Kidney epithelial cell (primary cell): Measurements from ENCODE around the gene ELMO3. TPM values are rescaled to one million over a fixed set of nuclear protein-coding genes. Genes with fewer than 3 reads are reported as not detected.

Experiments used
- DNase-seq: peaks from one replicate; pipeline ENCODE4 v3.0.0-alpha.2; 2010; ENCODE audit warnings: low read depth
- H3K27me3 ChIP-seq: 2 replicates; pipeline ENCODE4 v1.6.0; 2011; ENCODE audit warnings: low read length; ENCODE audit not compliant: control insufficient read depth, insufficient read depth
- H3K36me3 ChIP-seq: 2 replicates; pipeline ENCODE4 v1.5.1; 2011; ENCODE audit warnings: low read length; ENCODE audit not compliant: control insufficient read depth, insufficient read depth
- H3K4me3 ChIP-seq: 2 replicates; pipeline ENCODE4 v1.5.1; 2011; ENCODE audit warnings: low read depth, mild to moderate bottlenecking, control low read depth, low read length
- CTCF ChIP-seq: IDR thresholded peaks from 2 replicates; pipeline ENCODE4 v1.5.1; 2011; ENCODE audit warnings: mild to moderate bottlenecking, moderate library complexity, low read length, control low read depth, inconsistent platforms; ENCODE audit not compliant: insufficient read depth, poor library complexity, severe bottlenecking
- total RNA-seq: library from RNA; depleted of rRNA; stranded (reverse); fragments of >200 nt; gene quantifications from 2 replicates; pipeline ENCODE4 v1.2.3, GENCODE V29; 2015

The ELMO3 gene
- total RNA-seq, 1 donor from 2014 or later = 5.9 TPM

GRCh38 chr16:67248073-67248400 is 49.1 kb downstream of the ELMO3 start:
- DNase-seq = no peak
- TF ChIP-seq CTCF = no peak
- Histone ChIP-seq H3K4me3 (peak overlapping the region; percentile 35), H3K27me3 (peaks cover 14% of the 10 kb centered on the region), H3K36me3 (no peaks in the 10 kb centered on the region)

DNA sequence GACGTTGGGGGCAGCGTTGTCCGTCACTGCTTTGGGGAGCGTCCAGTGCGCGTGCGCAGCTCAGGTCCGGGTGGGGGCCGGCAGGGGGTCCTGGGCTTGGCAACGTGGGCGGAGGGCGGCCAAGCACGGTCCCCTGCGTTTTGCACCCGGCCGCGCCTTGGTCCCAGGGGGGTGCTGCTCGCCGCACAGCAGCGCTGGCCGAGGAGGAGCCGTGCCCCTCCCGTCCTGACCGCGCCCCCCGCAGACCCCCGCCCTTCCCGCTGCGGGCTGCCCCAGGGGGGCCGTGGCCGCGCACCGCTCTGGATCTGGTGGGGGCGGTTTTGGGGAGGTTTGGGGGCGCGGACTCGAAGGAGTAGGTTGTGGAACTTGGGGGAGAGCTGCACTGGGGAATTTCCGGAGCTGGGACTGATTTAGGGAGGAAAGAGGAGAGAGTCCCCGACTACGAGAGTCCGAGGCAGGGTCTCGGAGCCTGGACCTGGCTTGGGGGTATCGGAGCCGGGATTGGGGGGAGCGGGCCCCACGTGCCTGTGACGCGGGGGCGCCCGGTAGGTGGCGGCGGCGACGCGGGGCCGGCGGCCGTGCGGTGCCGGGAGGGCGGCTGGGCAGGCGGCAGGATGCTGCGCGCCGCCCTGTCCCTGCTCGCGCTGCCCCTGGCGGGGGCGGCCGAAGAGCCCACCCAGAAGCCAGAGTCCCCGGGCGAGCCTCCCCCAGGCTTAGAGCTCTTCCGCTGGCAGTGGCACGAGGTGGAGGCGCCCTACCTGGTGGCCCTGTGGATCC is 49.7 kb downstream of the ELMO3 start, which contains the start of gene SLC9A5:
SLC9A5 (plus strand) TSS at position 579 of the 777 bp plus-strand sequence; CDS start at position 615, 36 bp downstream.
- peak; percentile 1 for TF ChIP-seq CTCF
- Histone ChIP-seq H3K36me3 (no peaks in the 10 kb centered on the region), H3K27me3 (peaks cover 14% of the 10 kb centered on the region), H3K4me3 (peak within 1 kb of the TSS; percentile 35)
- DNase-seq = no peak

GRCh38 chr16:67249178-67250044 is 50.5 kb downstream of the ELMO3 start:
- H3K36me3 ChIP-seq = no peaks in the 10 kb centered on the region
- TF ChIP-seq CTCF = peak; percentile 0
- DNase-seq = no peak
- peak overlapping the region; percentile 35 for H3K4me3 ChIP-seq
- H3K27me3 ChIP-seq = peaks cover 14% of the 10 kb centered on the region

- no peak for DNase-seq
- Histone ChIP-seq H3K4me3 (no peak overlapping the region), H3K27me3 (peaks cover 14% of the 10 kb centered on the region), H3K36me3 (no peaks in the 10 kb centered on the region)
- TF ChIP-seq CTCF = no peak
Measured at GRCh38 chr16:67250045-67250327, 51.1 kb downstream of the ELMO3 start.

DNA sequence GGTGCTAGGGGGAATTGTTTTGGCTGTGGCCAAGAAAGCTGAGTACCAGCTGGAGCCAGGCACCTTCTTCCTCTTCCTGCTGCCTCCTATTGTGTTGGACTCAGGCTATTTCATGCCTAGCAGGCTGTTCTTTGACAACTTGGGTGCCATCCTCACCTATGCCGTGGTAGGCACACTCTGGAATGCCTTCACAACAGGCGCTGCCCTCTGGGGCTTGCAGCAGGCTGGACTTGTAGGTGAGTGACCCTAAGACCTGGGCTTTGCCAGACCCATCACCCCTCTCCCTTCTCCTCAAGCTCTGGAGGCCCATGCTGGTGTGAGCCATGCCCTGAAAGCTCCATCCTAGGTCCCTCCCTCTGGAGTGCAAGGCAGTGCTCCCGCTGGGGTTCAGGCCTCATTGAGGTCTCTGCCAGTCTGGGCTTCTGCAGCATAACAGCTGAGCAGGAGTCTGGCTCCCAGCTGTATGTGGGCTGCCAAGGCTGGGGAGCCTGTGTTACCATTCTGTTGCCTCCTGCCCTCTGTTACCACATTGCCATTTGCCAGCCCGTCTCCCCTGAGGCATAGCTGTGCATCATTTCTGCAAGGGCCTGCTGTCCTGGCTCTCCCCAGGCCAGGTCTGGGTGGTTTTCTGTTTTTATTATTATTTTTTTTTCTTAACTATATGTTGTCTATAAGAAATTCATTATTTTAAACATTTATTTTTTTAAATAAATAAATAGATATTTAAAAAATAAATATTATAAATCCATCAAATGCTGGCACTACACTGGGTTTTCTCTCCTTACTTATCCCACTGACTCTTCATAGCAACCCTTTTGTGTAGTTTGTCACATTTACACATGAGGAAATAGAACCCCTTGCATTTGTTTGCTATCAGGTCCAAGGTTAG is 53.9 kb downstream of the ELMO3 start:
- Histone ChIP-seq H3K27me3 (peaks cover 14% of the 10 kb centered on the region), H3K4me3 (no peak overlapping the region), H3K36me3 (no peaks in the 10 kb centered on the region)
- TF ChIP-seq CTCF = no peak
- DNase-seq = no peak

Other genes with a start within 250 kb of the ELMO3 start
- 0.07 TPM in 1 of 2 replicates, not detected in the other for gene CES3, start 237.9 kb upstream of the ELMO3 start, total RNA-seq
- 1.3 and 2.3 TPM in 2 replicates for gene CES4A, start 210.5 kb upstream of the ELMO3 start, total RNA-seq
- 57.4 and 64.5 TPM in 2 replicates for gene CBFB, start 170.0 kb upstream of the ELMO3 start, total RNA-seq
- gene PHAF1, start 89.2 kb upstream of the ELMO3 start, total RNA-seq = 23.1 and 24.6 TPM in 2 replicates
- 1.5 and 2.4 TPM in 2 replicates for gene B3GNT9, start 48.1 kb upstream of the ELMO3 start, total RNA-seq
- gene TRADD, start 39.2 kb upstream of the ELMO3 start, total RNA-seq = 30.0 and 36.3 TPM in 2 replicates
- 6.6 and 9.6 TPM in 2 replicates for gene FBXL8, start 39.2 kb upstream of the ELMO3 start, total RNA-seq
- gene HSF4, start 34.4 kb upstream of the ELMO3 start, total RNA-seq = 1.5 and 5.5 TPM in 2 replicates
- gene NOL3, start 28.6 kb upstream of the ELMO3 start, total RNA-seq = 23.9 and 28.3 TPM in 2 replicates
- 10.8 and 16.0 TPM in 2 replicates for gene MATCAP1, start 15.2 kb upstream of the ELMO3 start, total RNA-seq
- gene EXOC3L1, start 9.0 kb upstream of the ELMO3 start, total RNA-seq = 0.21 and 0.25 TPM in 2 replicates
- 84.9 and 109 TPM in 2 replicates for gene E2F4, start 7.0 kb upstream of the ELMO3 start, total RNA-seq
- gene TMEM208, start 28.0 kb downstream of the ELMO3 start, total RNA-seq = 55.9 and 59.3 TPM in 2 replicates
- 3.8 and 11.4 TPM in 2 replicates for gene FHOD1, start 48.4 kb downstream of the ELMO3 start, total RNA-seq
- gene SLC9A5, start 49.8 kb downstream of the ELMO3 start, total RNA-seq = 0.07 TPM in 1 of 2 replicates, not detected in the other
- 9.7 and 19.7 TPM in 2 replicates for gene PLEKHG4, start 80.4 kb downstream of the ELMO3 start, total RNA-seq
- gene KCTD19, start 127.6 kb downstream of the ELMO3 start, total RNA-seq = 0.08 and 0.21 TPM in 2 replicates
- 0.41 and 0.54 TPM in 2 replicates for gene LRRC36, start 127.7 kb downstream of the ELMO3 start, total RNA-seq
- 0.46 and 1.4 TPM in 2 replicates for gene TPPP3, start 194.4 kb downstream of the ELMO3 start, total RNA-seq
- 9.5 and 11.3 TPM in 2 replicates for gene ZDHHC1, start 217.3 kb downstream of the ELMO3 start, total RNA-seq
- gene HSD11B2, start 232.0 kb downstream of the ELMO3 start, total RNA-seq = 0.96 and 5.8 TPM in 2 replicates